ENCODE results near the gene TNFSF12.
A peak's percentile ranks its signal among the peaks of the same experiment; 100 is the strongest.

TNFSF12 gene

DNA sequence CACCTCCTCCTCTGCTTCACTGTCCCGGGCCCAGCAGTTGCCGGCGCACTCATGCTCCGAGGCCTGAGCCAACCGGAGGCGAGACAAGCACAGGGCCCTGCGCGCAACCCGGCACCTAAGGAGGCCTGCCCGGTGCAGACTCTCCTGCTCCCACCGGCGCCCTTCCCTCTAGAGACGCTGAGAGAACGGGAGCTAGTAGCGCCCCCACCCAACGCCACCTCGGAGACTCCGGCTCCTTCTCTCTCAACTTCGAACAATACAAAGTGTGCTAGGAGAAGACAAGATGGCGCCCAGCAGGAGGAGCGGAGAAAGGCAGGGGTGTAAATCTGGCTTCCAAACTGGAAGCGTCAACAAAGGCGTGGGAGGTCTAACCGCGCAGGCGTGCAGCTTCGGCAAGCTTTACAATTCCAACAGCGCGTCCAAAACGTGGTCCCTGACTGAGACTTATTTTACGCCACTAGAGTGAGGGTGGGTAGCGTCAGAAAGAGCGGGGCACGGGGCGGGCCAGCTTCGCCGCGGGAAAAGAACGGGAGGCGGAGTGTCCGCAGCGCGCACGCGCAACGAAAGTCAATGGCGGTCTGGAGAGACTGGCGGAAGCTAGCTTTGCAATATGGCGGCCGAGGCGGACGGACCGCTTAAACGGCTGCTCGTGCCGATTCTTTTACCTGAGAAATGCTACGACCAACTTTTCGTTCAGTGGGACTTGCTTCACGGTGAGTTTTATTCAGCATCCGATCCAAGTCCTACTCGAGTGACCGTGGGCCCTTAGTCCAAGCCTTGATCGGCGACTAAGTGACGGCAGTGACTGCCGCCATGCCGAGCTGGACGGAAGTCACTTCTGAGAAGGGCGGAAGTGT, 34.6 kb downstream of the TNFSF12 start, which contains the start of gene MPDU1:
Gene MPDU1, plus strand, starts transcription at position 600 of the 857 bp plus-strand sequence. Its CDS starts 11 bp downstream, at position 611.
- peak; percentile 80 for DNase-seq (ENCODE audit: low read depth, low spot score)
- TF ChIP-seq POLR2AphosphoS5 (IDR thresholded peaks at IDR 0.05; ENCODE audit: borderline replicate concordance, low read depth, low read length): peak; percentile 68
- TF ChIP-seq EZH2 (IDR thresholded peaks at IDR 0.05): no peak
- H3K4me3 ChIP-seq: peak within 1 kb of the TSS; percentile 95
- H3K9ac ChIP-seq (ENCODE audit: insufficient read length): peak within 1 kb of the TSS; percentile 99
- no peaks in the 10 kb centered on the region for H3K9me3 ChIP-seq (ENCODE audit: low read depth, low read length)
- peaks cover 14% of the 10 kb centered on the region for H3K36me3 ChIP-seq (ENCODE audit: insufficient read depth, low read length)
- peak within 1 kb of the TSS; percentile 99 for H3K27ac ChIP-seq

- Histone ChIP-seq H3K9ac (ENCODE audit: insufficient read length) (no peak overlapping the region), H3K4me3 (no peak overlapping the region), H3K27ac (peak overlapping the region; percentile 50; the same call in 1 of the 2 replicates), H3K9me3 (ENCODE audit: low read depth, low read length) (no peaks in the 10 kb centered on the region), H3K36me3 (ENCODE audit: insufficient read depth, low read length) (peaks cover 22% of the 10 kb centered on the region)
- no peak for TF ChIP-seq FOXP2 (optimal IDR thresholded peaks at IDR 0.05; ENCODE audit: control extremely low read depth, extremely low read length, insufficient read depth)
- no peak for TF ChIP-seq EZH2 (IDR thresholded peaks at IDR 0.05)
- TF ChIP-seq POLR2AphosphoS5 (IDR thresholded peaks at IDR 0.05; ENCODE audit: borderline replicate concordance, low read depth, low read length): no peak
- no peak for DNase-seq (ENCODE audit: low read depth, low spot score)
These were observed 38.0 kb downstream of the TNFSF12 start for GRCh38 chr17:7586673-7587419.

DNA sequence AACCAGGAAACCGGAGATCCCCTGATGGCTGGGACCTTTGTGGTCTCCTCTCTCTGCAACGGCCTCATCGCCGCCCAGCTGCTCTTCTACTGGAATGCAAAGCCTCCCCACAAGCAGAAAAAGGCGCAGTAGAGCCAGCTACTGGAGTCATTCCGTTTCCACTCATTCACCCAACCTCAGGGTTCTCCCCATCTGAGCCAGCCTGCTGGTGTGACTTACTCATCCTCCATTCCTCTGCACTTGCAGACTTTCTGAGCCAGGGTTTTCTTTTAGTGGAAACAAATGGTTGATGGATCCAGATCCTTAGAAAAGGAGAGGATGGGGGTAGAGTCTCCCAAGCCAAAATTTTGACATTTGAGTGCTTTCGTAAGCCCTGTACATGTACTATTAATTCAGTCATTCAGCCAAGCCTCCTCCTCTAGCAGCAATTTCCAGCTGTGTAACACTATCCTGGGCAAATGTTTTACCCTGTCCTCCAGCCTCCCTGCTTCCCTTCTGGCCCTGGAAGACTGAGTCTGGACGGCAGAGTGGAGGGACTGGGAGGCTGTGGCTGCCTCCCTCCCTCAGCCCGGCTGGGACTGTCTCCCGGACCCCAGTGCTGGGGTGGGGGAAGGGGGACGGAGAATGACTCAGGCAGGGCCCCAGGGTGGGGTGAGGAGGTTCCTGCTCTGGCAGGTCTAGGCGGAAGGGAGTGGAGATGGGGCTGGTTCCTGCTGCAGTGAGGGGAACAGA, 38.7 kb downstream of the TNFSF12 start:
- Histone ChIP-seq H3K4me3 (no peak overlapping the region), H3K36me3 (ENCODE audit: insufficient read depth, low read length) (peaks cover 29% of the 10 kb centered on the region), H3K9me3 (ENCODE audit: low read depth, low read length) (no peaks in the 10 kb centered on the region), H3K9ac (ENCODE audit: insufficient read length) (no peak overlapping the region), H3K27ac (peak overlapping the region; percentile 50)
- TF ChIP-seq FOXP2 (optimal IDR thresholded peaks at IDR 0.05; ENCODE audit: control extremely low read depth, extremely low read length, insufficient read depth): no peak
- no peak for TF ChIP-seq EZH2 (IDR thresholded peaks at IDR 0.05)
- no peak for TF ChIP-seq POLR2AphosphoS5 (IDR thresholded peaks at IDR 0.05; ENCODE audit: borderline replicate concordance, low read depth, low read length)
- no peak for DNase-seq (ENCODE audit: low read depth, low spot score)

GRCh38 chr17:7588553-7589203, 39.8 kb downstream of the TNFSF12 start:
- Histone ChIP-seq H3K4me3 (no peak overlapping the region), H3K27ac (no peak overlapping the region), H3K9me3 (ENCODE audit: low read depth, low read length) (no peaks in the 10 kb centered on the region), H3K36me3 (ENCODE audit: insufficient read depth, low read length) (peaks cover 40% of the 10 kb centered on the region), H3K9ac (ENCODE audit: insufficient read length) (no peak overlapping the region)
- no peak for DNase-seq (ENCODE audit: low read depth, low spot score)
- no peak for TF ChIP-seq POLR2AphosphoS5 (IDR thresholded peaks at IDR 0.05; ENCODE audit: borderline replicate concordance, low read depth, low read length)
- TF ChIP-seq FOXP2 (optimal IDR thresholded peaks at IDR 0.05; ENCODE audit: control extremely low read depth, extremely low read length, insufficient read depth): no peak
- TF ChIP-seq EZH2 (IDR thresholded peaks at IDR 0.05): no peak

DNA sequence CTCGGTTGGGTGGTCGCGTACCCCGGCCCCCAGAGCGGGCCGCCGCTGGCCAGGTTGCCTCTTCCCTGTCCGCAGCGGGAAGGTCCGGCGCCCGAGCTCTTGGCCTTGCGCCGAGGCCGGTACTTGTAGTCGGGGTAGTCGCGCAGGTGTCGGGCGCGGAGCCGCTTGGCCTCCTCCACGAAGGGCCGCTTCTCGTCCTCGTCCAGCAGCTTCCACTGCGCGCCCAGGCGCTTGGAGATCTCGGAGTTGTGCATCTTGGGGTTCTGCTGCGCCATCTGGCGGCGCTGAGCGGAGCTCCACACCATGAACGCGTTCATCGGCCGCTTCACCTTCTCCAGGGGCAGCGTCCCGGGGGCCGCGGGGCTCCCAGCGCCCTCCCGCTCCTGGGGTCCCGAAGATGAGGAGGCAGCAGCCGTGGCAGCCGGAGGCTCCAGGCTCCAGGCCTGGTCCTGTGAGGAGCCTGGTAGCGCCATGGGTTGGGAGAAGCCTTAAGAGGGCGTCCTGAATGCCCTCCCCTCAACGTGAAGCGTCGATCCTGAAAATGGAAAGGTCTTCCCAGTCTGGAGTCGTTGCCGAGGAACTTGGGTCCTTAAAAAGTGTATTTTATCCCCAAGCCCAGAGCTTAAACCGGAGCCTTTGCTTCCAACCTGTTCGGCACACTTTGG, 40.5 kb downstream of the TNFSF12 start:
- no peak for DNase-seq (ENCODE audit: low read depth, low spot score)
- Histone ChIP-seq H3K27ac (no peak overlapping the region), H3K9ac (ENCODE audit: insufficient read length) (no peak overlapping the region), H3K4me3 (no peak overlapping the region), H3K36me3 (ENCODE audit: insufficient read depth, low read length) (peaks cover 46% of the 10 kb centered on the region), H3K9me3 (ENCODE audit: low read depth, low read length) (no peaks in the 10 kb centered on the region)
- TF ChIP-seq EZH2 (IDR thresholded peaks at IDR 0.05) (no peak), FOXP2 (optimal IDR thresholded peaks at IDR 0.05; ENCODE audit: control extremely low read depth, extremely low read length, insufficient read depth) (no peak), POLR2AphosphoS5 (IDR thresholded peaks at IDR 0.05; ENCODE audit: borderline replicate concordance, low read depth, low read length) (no peak)

DNA sequence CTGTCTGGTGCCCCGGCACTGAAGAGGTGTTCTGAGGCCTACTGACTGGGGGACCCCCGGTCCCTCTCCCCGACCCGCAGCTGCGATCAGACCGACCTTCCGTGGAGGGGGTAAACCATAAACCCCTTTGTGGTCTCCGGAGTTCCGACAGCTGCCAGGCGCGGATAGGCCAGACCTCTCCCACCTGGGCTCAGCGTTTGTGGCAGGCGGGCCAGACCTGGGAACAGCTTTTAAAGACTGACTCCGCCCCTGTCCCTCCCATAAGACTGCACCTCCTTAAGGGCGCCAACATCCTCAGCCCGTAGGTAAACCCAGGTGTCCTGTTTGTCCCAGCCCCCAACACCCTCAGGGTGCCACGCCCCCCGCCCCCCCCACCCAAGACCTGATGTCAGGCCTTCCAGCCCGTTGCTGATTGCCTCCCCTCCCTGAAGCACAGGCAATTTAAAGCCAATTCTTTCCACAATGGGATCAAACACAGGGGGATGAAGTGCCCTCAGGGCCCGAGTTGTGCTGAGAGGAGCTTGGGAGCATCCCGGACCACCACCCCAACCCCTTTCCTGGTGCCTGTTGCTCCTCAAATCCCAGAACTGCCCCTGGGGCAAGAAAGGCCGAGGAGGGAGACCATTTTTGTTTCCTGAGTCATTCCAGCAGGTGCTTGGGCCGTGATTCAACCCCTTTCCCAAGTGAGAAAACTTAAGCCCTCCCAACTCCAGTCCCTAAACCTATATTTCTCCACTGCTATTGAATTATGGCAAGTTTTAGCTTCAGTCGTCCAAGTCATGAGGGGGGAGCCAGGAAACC, 41.2 kb downstream of the TNFSF12 start, which contains the start of gene SOX15:
Gene SOX15, minus strand, starts transcription at position 204 of the 801 bp plus-strand sequence. CDS start 418 bp downstream, outside the sequence.
- Histone ChIP-seq H3K9me3 (ENCODE audit: low read depth, low read length) (no peaks in the 10 kb centered on the region), H3K4me3 (no peak within 1 kb of the TSS), H3K9ac (ENCODE audit: insufficient read length) (no peak within 1 kb of the TSS), H3K36me3 (ENCODE audit: insufficient read depth, low read length) (peaks cover 53% of the 10 kb centered on the region), H3K27ac (peak within 1 kb of the TSS; percentile 70)
- no peak for DNase-seq (ENCODE audit: low read depth, low spot score)
- no peak for TF ChIP-seq FOXP2 (optimal IDR thresholded peaks at IDR 0.05; ENCODE audit: control extremely low read depth, extremely low read length, insufficient read depth)
- TF ChIP-seq POLR2AphosphoS5 (IDR thresholded peaks at IDR 0.05; ENCODE audit: borderline replicate concordance, low read depth, low read length): no peak
- TF ChIP-seq EZH2 (IDR thresholded peaks at IDR 0.05): no peak
